ENCODE data around the gene FAM171A1.

Gene FAM171A1

DNA sequence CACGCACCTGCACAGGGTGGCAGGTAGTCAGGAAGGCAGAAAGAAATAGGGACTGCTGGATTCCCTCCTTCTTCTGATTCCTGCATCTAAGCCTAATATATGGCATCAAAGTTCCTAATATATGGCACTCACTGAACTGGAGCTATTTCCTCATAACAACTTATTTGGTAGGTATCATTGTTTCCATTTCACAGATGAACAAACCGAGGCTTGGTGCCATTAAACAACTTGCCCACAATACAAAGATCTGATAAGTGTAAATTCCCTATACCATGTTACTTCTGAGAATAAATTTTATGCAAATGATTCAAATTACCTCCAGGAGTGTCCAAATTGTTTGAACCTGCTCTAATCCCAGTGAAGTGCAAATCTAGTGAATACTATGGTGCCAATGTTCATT, 2.1 kb upstream of the FAM171A1 start:
- DNase-seq (ENCODE audit: low read depth), result no peak

GRCh38 chr10:15370212-15370855, 755 bp downstream of the FAM171A1 start:
- DNase-seq (ENCODE audit: low read depth), result no peak

GRCh38 chr10:15369256-15370211, 1.6 kb downstream of the FAM171A1 start:
- no peak for DNase-seq (ENCODE audit: low read depth)

DNA sequence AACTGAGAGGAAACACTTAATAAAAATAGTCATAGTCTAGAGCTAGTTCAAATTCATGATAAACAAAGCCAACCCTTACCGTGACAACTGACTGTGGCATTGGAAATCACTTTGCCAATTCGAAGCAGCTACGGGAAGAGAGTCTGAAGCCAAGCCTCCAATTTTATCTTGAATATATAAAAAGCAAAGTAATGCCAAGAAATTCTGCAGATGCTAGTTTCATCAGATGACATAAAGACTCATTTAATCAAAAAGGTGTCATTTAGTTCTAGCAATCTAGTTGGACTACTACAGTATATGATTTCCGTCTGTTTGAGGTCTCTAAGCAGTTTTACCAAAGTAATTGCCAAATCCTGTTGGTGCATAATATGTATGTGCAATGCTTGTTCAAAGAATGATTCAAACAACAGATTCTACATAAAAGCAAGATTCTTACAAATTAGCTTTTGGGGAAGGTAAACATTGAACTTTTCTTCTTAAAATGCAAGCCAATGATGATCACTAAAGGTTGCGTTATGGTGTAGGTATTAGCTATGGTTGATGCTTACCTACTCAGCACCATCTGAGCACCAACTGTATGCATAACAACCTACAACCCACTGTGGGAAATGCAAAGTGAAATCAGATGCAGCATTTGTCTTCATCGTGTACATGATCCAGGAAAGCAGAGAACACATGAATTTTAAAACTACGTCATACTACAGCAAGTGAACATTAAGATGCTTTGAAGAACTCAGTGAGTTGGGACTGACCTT, 2.8 kb downstream of the FAM171A1 start:
- DNase-seq (ENCODE audit: low read depth), result no peak

GRCh38 chr10:15367296-15368085, 3.6 kb downstream of the FAM171A1 start:
- no peak for DNase-seq (ENCODE audit: low read depth)

DNA sequence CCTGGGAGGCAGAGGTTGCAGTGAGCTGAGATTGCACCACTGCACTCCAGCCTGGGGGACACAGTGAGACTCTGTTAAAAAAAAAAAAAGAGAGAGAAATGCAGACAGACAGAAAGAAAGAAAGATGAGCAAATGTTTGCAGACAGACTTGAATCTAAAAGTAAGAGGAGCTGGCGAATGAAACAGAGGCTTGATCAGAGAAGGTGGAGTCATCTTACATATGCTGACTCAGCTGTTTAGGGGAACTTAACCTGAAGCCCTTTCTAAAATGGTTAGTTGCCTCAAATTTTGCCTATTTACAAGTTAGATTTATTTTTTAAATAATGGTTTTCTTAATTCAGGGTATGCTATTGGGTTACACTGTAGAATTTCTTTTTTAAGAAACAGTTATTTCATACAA, 5.4 kb downstream of the FAM171A1 start:
- no peak for DNase-seq (ENCODE audit: low read depth)

DNA sequence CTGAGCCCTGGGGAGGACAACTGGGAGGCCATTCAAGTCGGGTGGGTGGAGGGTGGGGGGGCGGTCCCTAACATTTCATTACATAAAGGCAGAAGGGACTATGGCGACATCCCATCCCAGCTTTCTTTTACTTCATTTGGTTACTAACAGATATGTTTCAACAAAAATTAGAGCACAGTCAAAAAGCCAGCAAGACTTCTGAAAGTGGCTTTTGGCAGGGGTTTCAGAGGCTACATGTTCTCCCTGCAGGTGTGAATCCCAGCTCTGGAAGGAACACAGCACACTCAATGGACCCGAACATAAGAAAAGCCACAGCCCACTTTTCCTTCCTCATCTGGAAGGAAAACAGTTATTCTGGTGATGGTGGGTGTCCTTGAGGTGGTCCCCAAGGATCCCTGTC, 7.1 kb downstream of the FAM171A1 start:
- no peak for DNase-seq (ENCODE audit: low read depth)

- DNase-seq (ENCODE audit: low read depth), result no peak
These were observed 8.1 kb downstream of the FAM171A1 start for GRCh38 chr10:15363031-15363430.

DNA sequence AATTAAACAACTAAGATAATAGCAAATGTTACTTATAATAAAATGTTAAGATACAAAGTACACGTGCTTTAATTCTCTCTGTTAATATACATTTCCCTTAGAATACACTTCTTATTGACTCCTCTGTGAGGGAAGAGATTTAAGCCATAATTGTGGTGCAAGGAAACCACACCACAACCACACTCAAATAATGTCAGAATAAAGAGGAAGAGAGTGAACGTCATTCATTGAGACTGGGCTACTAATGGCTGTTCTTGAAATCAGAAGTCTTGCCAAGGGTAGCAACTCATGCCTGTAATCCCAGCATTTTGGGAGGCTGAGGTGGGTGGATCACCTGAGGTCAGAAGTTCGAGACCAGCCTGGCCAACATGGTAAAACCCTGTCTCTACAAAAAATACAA, 10.0 kb downstream of the FAM171A1 start:
- no peak for DNase-seq (ENCODE audit: low read depth)

DNA sequence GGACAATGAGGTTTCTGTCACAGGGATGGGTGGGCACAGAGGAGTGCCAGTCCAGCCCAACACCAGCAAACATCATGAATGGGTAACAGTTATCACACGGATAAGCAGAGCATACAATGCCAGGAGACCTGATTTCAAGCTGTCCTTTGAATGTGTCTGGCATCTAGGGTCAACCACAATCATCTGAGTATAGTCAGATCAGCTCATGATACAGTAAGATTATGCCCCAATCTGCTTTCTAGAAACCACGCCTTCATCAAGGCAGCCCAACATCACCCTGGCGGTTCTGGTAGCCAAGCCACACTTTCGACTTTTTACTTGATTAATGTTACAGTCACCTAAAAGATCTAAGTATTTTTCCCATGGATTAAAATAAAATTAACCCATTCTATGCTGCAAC, 10.5 kb downstream of the FAM171A1 start:
- no peak for DNase-seq (ENCODE audit: low read depth)

GRCh38 chr10:15353471-15354017, 17.5 kb downstream of the FAM171A1 start:
- DNase-seq (ENCODE audit: low read depth), result no peak

GRCh38 chr10:15352836-15353235, 18.3 kb downstream of the FAM171A1 start:
- DNase-seq (ENCODE audit: low read depth), result no peak

GRCh38 chr10:15352201-15352600, 18.9 kb downstream of the FAM171A1 start:
- DNase-seq (ENCODE audit: low read depth), result no peak

DNA sequence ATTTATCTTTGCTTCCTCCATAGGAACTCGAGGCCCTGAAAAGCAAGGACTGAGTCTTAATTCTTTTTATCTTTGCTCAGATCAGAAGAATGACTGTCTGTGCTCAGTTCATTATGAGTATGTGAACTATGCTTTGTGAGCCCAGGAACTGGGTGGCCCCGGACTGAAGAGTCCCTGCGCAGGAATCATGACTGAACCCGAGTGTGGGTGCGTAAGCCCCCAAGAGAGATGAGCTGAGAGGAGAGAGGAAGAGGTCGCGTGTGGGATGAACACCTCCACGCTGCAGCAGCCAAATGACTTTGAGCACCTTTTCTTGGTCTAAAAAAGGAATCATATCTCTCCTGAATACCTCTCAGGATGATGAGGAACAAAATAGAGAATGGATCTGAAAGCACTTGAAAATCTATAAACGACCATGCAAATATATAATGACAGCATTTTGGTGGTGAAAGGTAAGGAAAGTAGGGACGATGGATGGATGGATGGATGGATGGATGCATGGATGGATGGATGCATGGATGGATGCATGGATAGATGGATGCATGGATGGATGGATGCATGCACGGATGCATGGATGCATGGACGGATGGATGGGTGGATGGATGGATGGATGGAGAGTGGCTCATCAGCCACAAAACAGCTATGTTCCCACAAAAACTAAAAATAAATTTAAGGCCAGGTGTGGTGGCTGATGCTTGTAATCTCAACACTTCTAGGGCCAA, 19.8 kb downstream of the FAM171A1 start:
- no peak for DNase-seq (ENCODE audit: low read depth)

DNA sequence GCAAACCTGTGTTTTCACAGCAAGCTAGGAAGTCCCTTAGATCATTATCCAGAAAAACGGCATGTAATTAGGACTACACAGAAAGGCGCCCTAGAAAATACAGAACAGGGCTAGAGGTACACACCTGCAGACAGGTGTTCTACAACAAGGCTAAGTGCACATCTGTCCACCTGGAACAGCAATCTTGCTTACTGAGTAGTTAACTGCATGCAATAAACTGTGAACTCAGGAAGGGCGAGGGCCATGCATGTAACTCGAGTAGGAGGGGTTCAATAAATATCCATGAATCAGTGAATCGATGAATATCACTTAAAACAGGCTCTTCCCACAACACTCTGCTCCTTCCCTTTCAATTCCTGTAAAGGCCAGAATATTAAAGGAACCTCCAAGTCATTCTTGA, 22.0 kb downstream of the FAM171A1 start:
- no peak for DNase-seq (ENCODE audit: low read depth)

DNA sequence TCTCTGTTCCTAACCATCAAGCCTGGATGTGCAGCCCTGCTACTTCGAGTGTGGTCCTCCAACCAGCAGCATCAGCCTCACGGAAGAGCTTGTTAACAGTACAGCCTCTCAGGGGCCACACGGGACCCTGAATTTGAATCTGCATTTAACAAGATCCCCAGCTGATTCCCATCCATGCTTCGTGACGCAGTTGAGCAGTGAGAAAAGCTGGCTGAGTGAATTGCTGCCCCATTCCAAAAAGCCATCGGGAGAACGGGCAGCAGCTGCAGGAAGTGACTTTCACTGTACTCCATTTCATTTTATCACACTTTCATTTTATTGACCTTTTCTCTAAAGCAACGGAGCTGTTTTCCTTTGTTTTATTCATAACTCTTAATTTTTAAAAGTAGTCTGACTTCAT, 22.5 kb downstream of the FAM171A1 start:
- DNase-seq (ENCODE audit: low read depth), result no peak

DNA sequence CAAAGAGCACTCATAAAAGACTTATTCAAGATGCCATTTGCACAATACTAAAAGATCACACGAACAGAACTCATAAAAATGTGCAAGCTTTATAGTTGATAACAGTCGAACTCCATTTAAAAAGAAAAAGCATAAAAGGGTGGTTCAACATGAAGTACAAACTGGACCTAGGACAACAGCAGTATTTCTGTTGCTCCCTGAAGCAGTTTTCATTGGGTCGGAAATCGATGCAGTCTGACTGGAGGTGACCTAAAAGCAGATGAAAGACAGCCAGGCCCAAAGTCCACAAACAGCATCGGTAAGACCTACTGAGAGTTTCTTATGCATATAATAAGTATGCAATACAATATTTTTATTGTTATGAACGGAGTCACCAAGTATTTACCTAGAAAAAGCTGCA, 23.9 kb downstream of the FAM171A1 start:
- no peak for DNase-seq (ENCODE audit: low read depth)

DNA sequence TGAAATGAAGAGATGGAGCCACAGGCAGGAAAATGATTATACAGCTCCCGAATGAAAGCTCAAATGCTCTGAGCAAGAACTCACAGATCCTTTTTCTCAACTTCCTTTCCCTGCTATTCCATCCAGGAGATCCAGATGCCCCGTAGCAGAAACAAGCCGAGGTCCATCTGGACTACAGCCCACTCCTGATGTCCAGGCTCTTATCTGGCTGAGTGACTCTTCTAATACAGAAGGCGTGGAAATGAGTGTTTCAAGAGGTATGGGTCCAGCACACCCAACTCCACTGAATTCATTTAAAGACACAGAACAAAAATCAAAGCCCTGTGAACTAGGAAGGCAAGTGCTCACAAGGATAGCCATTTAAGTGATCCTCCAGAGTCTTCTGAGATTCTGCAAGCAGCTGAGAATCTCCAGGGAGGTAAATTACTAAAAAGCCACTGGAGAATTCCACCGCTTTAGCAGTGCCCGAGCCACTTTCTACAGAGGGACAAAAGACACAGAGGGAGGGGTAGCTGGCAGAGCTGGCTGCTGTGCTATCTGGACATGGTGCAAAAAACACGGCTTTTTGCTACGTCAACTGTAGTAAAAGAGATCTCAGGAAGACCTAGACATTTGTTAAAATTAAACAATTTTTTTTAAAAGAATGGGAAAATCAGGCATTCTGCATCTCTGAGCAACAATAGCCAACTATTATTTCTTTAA, 24.5 kb downstream of the FAM171A1 start:
- DNase-seq (ENCODE audit: low read depth), result no peak

DNA sequence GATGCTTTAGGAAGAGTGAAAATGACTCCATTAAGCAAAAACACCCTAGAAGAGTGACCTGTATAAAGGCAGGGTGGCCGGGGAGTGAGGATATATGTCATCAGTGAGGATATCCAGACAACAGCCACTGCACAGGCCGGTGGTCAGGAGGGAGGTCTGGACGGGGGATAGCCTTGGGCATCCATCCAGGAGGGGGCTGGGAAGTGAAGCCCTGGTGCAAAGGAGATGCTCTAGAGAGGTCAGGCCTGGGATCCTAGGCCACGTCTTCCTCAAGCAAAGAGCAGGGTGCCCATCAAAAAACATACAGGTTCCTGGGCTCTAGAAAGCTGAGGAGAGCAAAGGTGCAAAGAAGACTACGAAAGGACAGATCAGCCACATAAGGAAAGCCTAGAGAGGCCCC, 25.6 kb downstream of the FAM171A1 start:
- no peak for DNase-seq (ENCODE audit: low read depth)

DNA sequence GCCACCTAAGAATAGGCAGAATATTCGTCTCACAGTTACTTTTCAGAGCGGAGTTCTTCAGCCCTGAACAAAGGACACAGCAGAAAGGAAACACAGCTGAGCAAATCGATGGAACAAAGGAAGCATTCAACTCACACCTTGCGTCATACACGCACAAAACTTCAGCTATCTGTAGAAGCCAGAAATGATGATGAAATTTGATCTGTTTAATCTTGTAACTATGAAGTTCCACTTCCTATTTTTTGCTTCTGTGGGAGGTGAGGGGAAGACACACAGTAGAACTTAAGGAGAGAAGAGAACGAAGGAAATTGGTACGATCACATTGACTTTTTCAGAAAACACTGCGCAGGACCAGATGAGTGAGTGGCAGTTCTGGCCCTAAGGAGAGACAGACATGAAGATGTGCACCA, 26.2 kb downstream of the FAM171A1 start:
- DNase-seq (ENCODE audit: low read depth), result no peak

All from stimulated activated CD4-positive, alpha-beta T cell treated with anti-CD3 and anti-CD28 coated beads, Interleukin-2, amount 100 ng/mL, for 4 hours (primary cell).